GM19239 (cell line): ENCODE data around the gene KLHL22.
"Not testable (repeated sequence)": the region's sequence is repeated elsewhere in the genome, so short reads cannot be mapped to it uniquely, and the experiment has no call there.

Source experiments
- DNase-seq: peaks from one replicate; pipeline ENCODE4 v3.0.0; 2011; ENCODE audit warnings: low spot score; ENCODE audit not compliant: insufficient read length
- FAIRE-seq: peaks from 2 replicates; lab custom pipeline; 2011; peaks lifted over from hg19 to GRCh38; lab: Jason Lieb, UNC

The KLHL22 gene

GRCh38 chr22:20472629-20473442 is 22.8 kb downstream of the KLHL22 start:
- DNase-seq (no peak), FAIRE-seq (no peak)

DNA sequence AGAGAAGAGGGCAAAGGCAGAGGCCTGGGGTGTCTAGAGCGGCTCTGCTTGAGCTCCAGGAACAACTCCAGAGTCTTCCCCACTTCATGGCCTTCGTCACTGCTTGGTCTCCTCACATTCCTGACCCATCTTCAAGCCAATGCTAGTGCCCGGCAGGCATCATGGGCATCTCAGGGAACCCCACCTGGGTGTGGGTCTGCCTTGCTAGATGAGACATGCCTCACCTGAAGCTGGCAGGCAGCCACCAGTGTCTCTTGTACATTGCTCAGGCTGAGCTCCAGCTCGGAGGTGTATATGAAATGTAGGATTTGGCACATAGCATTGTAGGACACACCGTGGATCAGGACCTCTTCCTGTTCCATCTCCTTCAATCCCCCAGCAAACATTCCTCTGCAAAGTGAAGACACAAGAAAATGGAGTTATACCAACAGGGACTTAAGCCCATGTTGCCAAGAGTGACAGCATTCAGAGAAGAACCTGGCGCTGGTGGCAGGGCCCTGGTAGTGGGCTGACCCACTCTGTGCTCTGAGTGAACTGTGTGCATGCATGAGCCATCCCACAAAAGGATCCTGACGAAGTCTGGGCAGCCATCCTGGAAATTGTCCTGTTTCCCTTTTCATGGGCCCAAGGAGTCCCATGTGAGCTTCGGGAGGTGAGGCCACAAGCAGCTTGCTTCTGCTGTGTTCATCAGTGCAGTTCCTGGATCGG is 24.3 kb downstream of the KLHL22 start:
- DNase-seq = no peak
- no peak for FAIRE-seq

DNA sequence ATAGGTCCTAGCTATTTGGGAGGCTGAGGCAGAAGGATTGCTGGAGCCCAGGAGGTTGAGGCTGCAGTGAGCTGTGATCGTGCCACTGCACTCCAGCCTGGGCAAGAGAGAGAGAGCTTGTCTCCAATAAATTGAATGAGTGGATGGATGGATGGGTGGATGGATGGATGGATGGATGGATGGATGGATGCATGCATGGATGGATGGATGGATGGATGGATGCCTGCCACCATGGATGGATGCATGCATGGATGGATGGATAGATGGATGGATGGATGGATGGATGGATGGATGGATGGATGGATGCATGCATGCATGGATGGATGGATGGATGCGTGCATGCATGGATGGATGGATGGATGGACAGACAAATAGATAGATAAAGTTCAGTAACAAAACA is 25.1 kb downstream of the KLHL22 start:
- FAIRE-seq, DNase-seq: not testable (repeated sequence)

GRCh38 chr22:20469110-20469868 is 26.3 kb downstream of the KLHL22 start:
- DNase-seq = no peak

GRCh38 chr22:20466659-20467379 is 28.8 kb downstream of the KLHL22 start:
- no peak for FAIRE-seq
- DNase-seq = no peak

More at GRCh38 chr22:20469110-20469868, 26.3 kb downstream of the KLHL22 start:
- no peak for FAIRE-seq

- no peak for DNase-seq
- no peak for FAIRE-seq
Observed at GRCh38 chr22:20465759-20466077, 29.9 kb downstream of the KLHL22 start.

DNA sequence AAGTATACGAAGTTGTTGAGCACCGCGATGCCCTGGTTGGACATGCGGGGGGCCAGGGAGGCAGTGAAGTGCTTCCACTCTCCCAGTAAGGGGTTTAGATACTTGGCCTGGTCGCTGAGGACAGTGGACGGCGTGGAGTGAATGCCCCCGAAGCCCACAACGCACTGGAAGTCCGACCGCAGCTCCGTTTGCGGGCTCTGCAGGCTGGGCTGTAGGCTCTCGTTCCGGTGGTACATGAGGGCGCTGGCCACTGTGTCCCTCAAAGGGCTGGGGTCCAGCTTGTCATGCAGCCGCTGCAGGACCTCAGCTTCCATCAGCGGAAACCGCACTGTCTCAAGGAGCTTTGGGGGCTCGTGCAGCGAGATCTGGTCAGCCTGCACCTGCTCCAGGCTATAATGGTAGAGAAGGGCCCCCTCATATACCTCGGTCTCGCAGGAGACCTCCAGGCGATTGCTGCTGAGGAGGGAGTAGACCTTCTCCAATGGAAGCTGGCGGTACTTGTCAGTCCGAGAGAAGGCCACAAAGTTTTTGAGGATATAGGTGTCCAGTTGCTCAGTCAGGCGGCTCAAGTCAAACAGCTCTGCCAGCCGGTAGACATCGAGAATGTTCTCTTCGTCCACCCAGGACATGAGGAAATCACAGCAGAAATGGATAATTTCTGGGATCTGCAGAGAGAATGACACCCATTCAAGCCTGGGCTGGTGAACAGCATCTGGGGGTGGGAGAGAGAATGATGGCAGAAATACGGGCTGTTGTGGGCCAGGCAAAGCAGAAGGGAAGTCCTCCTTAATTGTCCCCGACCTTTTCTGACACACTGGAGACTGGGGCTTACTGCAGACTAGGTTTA is 30.5 kb downstream of the KLHL22 start:
- FAIRE-seq (no peak), DNase-seq (no peak)

DNA sequence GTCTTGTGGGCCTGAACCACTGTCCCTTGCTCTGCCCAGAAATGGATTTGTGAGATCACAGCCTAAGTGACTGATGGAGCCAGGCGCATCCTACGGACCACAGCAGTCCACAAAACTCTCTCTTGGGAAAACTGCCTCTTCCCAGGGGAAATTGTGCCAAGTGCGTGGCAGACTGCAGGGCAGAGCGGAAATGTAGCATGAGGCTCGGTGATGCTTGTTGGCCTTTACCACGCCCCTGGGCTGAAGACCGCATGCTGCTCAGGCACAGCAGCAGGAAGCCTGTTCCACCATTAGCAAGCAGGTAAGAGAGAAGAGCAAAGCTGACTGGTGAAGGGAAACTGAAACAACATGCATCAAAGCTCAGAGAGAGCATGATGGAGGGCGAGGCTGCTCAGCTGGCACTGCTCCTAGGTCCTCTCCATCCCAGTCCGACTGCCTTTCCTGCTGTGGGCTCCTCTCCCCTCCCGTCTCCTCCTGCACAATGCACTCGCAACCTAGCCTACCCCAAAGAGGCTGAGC is 31.4 kb downstream of the KLHL22 start:
- FAIRE-seq (peak; percentile 94), DNase-seq (no peak)

DNA sequence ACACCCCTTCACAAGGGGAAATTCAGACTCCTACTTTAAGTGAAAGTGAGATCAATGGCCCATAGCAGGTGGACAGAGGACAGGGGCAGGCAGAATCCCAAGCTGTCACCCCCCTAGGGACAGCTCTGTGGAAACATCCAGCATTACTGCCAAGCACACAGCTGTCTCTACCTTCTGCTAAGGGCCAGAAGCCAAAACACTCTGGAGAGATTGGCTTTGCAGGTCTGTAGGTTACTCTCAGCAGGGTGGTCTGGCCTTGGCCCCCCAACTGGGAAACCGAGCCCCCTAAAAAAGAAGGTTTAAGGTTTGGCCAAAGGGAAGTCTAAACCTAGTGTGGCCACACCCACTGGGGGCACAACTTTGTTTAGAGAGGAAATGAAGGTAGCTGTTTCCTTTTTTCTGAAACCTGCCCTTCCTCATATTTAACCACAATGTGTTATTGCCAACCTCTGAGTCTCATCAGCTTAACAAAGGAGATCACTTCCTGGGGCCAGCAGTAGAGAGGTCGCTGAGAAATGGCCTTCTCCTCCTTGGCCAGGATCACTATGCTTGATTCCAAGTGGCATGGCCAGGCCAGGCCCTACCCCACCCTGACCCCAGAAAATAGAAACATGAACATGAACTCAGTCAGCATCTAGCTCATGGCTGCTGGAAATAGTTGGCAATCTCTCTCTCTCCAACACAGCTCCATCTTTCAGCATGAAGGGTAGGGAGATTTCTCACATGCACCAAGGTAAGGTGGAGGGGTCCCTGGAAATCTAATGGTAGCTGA is 32.1 kb downstream of the KLHL22 start:
- FAIRE-seq (peak; percentile 94), DNase-seq (no peak)

GRCh38 chr22:20459862-20460261 is 35.7 kb downstream of the KLHL22 start:
- FAIRE-seq (no peak), DNase-seq (no peak)

DNA sequence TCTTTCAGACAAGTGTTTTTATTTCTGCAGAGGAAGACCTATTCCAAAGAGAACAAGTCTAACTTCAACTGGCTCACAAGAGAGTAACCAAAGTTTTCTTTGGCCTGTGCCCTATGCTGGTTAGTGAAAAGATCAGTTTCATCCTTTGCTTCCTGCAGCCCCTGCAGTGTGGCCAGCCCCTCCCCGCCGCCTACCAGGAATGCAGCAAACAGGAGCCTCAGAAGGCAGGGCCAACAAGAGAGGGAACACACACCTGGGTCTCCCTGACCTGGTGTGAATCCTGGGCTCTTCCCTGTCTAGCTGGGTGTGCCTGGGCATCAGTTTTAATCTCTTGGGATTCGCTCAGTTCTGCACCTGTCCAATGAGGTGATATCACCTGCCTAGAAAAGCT is 36.4 kb downstream of the KLHL22 start:
- FAIRE-seq = no peak

GRCh38 chr22:20458530-20459151 is 37.0 kb downstream of the KLHL22 start:
- no peak for DNase-seq
- no peak for FAIRE-seq

More for the DNA sequence above, 36.4 kb downstream of the KLHL22 start:
- no peak for DNase-seq

DNA sequence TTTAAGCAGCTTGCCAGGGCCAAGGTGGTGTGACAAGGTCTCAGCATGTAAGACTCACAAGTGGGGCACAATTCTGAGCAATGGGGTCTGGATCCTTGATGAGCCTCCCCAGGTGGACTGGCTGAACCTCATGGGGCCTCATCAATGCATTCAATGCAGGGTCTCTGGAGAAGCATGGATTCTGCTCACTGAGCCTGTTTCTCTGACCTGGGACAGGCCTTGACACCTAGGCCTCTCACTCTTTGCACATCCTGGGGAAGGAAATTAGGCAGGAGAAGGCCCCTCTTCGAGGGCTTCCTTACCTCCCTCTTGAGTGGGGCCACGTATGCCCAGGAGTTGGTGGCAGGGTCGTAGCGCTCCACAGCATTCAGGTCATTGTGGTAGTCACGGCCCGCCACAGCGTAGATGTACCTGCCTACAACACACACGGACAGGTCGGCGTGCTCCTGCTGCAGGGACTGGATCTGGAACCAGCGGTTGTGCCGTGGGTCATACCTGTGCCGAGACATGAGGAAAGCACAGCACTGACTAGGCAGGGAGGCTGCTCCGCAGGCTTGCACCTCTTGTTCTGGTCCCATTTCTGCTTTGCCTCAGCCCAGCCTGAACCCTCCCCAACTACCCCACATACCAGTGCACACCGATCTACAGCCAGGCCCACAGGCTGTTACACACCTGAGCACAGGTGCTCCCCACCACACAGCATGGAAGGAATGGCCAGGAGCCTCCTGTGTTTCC is 37.9 kb downstream of the KLHL22 start:
- no peak for DNase-seq
- no peak for FAIRE-seq

- no peak for DNase-seq
- FAIRE-seq = no peak
Observed at GRCh38 chr22:20456722-20457076, 38.9 kb downstream of the KLHL22 start.

GRCh38 chr22:20456064-20456721 is 39.4 kb downstream of the KLHL22 start:
- DNase-seq (peak; percentile 85), FAIRE-seq (peak; percentile 76)

- FAIRE-seq (peak; percentile 54), DNase-seq (no peak)
Observed at GRCh38 chr22:20455709-20456063, 39.9 kb downstream of the KLHL22 start.

DNA sequence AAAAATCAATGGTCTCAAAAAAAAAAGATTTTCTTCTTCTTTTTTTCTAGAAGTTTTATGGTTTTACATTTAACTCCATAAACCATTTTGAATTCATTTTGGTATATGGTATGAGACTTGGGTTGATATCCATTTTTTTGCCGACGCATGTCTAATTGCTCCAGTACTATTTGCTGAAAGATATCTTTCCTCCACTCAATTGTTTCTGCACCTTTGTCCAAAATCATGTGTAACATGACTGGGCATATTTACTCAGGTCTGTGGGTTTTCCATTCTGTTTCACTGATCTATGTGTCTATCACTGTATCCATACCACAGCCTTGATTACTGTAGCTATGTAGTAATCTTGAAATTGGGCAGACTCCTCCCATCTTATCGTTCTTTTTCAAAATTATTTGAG is 42.4 kb downstream of the KLHL22 start:
- no peak for DNase-seq
- FAIRE-seq = no peak
